PFSK-1 (cell line): ENCODE data around the gene PNISR.

Source experiments
- FOXP2 ChIP-seq: optimal IDR thresholded peaks from 2 replicates; pipeline ENCODE3; 2011; ENCODE audit warnings: borderline replicate concordance, control low read depth, inconsistent platforms; ENCODE audit not compliant: insufficient read depth; ENCODE audit errors: extremely low read length, extremely low read depth
- POLR2AphosphoS5 ChIP-seq: IDR thresholded peaks from 2 replicates; pipeline ENCODE4 v1.6.1; 2012; ENCODE audit warnings: low read depth, mild to moderate bottlenecking, control low read depth, low read length, moderate library complexity
- SIN3A ChIP-seq: IDR thresholded peaks from 2 replicates; pipeline ENCODE4 v1.6.1; 2012; ENCODE audit warnings: mild to moderate bottlenecking, low read length, moderate library complexity, borderline replicate concordance; ENCODE audit not compliant: insufficient read depth
- TAF1 ChIP-seq: IDR thresholded peaks from 2 replicates; pipeline ENCODE4 v1.6.1; 2012; ENCODE audit warnings: low read length, control low read depth, borderline replicate concordance; ENCODE audit not compliant: insufficient read depth
- TF ChIP-seq, protein P1 (sequence below), 2 experiments: IDR thresholded peaks; 2 replicates each; pipeline versions ENCODE4 v1.6.1 to v1.8.0; 2011 to 2012; ENCODE audit warnings: low read depth in 2 of 2, low read length in 2 of 2, control low read depth in 1 of 2, inconsistent platforms in 1 of 2, mild to moderate bottlenecking in 1 of 2, moderate library complexity in 1 of 2; ENCODE audit not compliant: insufficient read depth in 1 of 2

The PNISR gene

DNA sequence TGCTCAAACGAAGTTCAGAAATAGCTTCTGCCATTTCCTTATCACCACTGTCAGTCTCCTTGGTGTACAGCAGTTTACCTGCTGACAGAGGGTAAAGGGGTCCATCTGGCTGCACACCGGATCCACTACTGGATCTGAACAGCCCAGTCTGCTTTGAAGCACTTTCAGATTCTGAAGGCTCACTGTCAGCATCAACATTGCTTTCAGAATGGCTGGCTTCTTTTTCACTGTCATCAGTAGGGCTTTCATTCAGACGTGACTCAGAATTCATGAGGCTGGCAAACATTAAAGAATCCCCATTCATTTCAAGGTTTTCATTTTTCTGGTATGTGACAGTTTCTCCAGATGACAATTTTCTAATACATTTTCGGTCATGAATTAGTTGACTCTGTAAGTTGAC is 21.0 kb upstream of the PNISR start:
- TF ChIP-seq TAF1 (no peak), FOXP2 (no peak), SIN3A (no peak), POLR2AphosphoS5 (no peak)
- TF ChIP-seq, protein P1, sequence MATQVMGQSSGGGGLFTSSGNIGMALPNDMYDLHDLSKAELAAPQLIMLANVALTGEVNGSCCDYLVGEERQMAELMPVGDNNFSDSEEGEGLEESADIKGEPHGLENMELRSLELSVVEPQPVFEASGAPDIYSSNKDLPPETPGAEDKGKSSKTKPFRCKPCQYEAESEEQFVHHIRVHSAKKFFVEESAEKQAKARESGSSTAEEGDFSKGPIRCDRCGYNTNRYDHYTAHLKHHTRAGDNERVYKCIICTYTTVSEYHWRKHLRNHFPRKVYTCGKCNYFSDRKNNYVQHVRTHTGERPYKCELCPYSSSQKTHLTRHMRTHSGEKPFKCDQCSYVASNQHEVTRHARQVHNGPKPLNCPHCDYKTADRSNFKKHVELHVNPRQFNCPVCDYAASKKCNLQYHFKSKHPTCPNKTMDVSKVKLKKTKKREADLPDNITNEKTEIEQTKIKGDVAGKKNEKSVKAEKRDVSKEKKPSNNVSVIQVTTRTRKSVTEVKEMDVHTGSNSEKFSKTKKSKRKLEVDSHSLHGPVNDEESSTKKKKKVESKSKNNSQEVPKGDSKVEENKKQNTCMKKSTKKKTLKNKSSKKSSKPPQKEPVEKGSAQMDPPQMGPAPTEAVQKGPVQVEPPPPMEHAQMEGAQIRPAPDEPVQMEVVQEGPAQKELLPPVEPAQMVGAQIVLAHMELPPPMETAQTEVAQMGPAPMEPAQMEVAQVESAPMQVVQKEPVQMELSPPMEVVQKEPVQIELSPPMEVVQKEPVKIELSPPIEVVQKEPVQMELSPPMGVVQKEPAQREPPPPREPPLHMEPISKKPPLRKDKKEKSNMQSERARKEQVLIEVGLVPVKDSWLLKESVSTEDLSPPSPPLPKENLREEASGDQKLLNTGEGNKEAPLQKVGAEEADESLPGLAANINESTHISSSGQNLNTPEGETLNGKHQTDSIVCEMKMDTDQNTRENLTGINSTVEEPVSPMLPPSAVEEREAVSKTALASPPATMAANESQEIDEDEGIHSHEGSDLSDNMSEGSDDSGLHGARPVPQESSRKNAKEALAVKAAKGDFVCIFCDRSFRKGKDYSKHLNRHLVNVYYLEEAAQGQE (IDR thresholded peaks at IDR 0.05; ENCODE audit: insufficient read depth in 1 of 2, low read depth in 2 of 2, low read length in 2 of 2) = no peak

DNA sequence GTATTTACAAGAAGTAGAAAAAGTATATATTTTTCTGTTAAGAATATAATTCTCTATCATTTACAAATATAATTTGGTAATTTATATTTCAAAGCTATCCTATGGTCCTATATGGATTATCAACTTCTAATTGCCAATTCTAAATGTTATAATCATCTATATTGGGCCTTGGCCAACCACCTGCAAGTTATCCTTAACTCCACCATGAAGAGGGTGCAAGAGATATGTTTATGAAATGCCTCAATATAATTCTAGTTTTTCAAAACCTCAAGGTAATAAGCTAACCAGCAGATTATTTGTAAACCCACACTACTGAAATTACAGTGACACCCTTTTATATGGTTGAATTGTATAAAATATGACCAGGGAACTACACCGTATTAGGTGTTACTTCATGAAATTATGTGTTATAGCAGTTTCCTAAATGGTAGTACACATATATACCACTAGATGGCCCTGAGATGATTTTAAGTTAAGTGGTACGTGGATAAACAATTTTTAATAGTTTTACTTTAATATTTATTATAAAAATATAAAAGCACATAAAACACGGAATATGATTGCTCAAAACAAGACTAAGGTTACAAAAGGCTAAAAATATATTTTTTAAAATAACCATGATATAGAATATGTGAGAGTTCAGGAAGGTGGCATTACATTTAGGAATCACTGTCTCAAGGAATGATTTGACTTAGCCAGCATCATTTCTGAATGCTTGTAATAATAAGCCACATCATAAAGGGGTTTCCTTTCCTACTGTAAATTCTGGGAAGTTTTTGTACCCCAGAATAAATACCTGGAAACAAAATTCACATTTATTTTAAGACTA is 9.8 kb upstream of the PNISR start:
- TF ChIP-seq POLR2AphosphoS5 (no peak), SIN3A (no peak), FOXP2 (no peak), TAF1 (no peak)
- TF ChIP-seq, protein P1 (IDR thresholded peaks at IDR 0.05; ENCODE audit: insufficient read depth in 1 of 2, low read depth in 2 of 2, low read length in 2 of 2) = no peak

DNA sequence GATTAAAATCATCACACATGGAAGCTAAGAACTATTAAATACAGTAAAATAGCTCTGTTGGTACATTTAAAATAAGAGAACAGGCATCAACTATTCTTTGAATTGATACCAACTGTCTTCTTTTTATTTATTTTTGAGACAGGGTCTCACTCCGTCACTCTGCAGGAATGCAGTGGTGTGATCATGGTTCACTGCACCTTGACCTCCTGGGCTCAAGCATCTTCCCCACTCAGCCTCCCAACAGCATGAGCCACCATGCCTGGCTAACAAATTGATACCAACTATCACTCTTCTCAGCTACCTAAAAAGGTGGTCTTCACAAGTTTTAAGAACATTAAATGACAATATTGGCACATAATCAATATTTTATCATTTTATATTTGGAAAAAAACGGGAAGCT is 7.8 kb upstream of the PNISR start:
- TF ChIP-seq TAF1 (no peak), SIN3A (no peak), FOXP2 (no peak), POLR2AphosphoS5 (no peak)
- TF ChIP-seq, protein P1 (IDR thresholded peaks at IDR 0.05; ENCODE audit: insufficient read depth in 1 of 2, low read depth in 2 of 2, low read length in 2 of 2) = no peak

DNA sequence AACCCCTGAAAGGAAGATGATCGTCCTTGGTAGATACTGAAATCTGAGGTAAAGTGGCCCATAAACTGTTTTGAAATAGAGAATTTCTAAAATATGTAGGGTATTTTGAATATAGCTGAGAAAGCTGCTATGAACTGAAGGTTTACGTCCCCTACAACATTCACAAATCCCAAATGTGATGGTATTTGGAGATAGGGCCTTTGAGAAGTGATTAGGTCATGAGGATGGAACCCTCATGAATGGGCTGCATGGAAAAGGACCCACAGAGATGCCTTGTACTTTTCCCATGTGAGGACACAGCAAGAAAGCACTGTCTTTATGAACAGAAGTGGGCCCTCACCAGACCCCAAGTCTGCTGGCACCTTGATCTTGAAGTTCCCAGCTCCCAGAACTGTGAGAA is 6.8 kb upstream of the PNISR start:
- no peak for TF ChIP-seq POLR2AphosphoS5
- TF ChIP-seq SIN3A = no peak
- no peak for TF ChIP-seq TAF1
- TF ChIP-seq, protein P1 (IDR thresholded peaks at IDR 0.05; ENCODE audit: insufficient read depth in 1 of 2, low read depth in 2 of 2, low read length in 2 of 2) = no peak
- TF ChIP-seq FOXP2 = no peak

DNA sequence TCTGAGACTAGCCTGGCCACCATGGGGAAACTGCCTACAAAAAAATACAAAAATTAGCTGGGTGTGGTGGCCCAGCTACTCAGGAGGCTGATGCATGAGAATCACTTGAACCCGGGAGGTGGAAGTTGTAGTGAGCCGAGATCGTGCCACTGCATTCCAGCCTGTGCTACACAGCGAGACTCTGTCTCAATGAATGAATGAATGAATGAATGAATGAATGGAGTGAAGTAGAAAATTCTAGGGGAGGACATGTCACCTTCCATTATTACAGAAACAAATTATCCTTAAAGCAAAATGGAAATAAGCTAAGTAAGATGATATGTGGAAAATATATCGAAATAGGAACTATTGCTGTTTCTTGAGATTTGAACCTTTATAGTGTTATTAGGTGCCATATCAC is 2.9 kb upstream of the PNISR start:
- no peak for TF ChIP-seq POLR2AphosphoS5
- TF ChIP-seq TAF1 = no peak
- TF ChIP-seq FOXP2 = no peak
- TF ChIP-seq, protein P1 (IDR thresholded peaks at IDR 0.05; ENCODE audit: insufficient read depth in 1 of 2, low read depth in 2 of 2, low read length in 2 of 2) = no peak
- TF ChIP-seq SIN3A = no peak
